Cerebellar cortex (tissue), 1 donor: ENCODE data around the gene AP4S1.
"Not testable (repeated sequence)": the region's sequence is repeated elsewhere in the genome, so short reads cannot be mapped to it uniquely, and the experiment has no call there.

Source experiments
- DNase-seq: peaks from one replicate; pipeline ENCODE4 v3.0.0-alpha.2; 2015; ENCODE audit warnings: low spot score

Gene AP4S1

GRCh38 chr14:31043379-31043778, 17.9 kb downstream of the AP4S1 start:
- DNase-seq, result no peak

GRCh38 chr14:31045501-31046080, 20.1 kb downstream of the AP4S1 start:
- DNase-seq, result no peak

DNA sequence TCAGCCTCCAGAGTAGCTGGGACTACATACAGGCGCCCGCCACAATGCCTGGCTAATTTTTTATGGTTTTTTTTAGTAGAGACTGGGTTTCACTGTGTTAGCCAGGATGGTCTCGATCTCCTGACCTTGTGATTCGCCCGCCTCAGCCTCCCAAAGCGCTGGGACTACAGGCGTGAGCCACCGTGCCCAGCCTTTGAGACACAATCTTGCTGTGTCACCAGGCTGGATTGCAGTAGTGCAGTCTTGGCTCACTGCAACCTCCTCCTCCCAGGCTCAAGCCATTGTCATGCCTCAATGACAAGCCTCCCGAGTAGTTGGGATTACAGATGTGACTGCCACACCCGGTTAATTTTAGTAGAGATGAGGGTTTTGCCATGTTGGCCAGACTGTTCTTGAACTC, 22.1 kb downstream of the AP4S1 start:
- DNase-seq, result no peak

GRCh38 chr14:31051023-31051422, 25.6 kb downstream of the AP4S1 start:
- no peak for DNase-seq

- no peak for DNase-seq
Observed at GRCh38 chr14:31051511-31051910, 26.1 kb downstream of the AP4S1 start.

DNA sequence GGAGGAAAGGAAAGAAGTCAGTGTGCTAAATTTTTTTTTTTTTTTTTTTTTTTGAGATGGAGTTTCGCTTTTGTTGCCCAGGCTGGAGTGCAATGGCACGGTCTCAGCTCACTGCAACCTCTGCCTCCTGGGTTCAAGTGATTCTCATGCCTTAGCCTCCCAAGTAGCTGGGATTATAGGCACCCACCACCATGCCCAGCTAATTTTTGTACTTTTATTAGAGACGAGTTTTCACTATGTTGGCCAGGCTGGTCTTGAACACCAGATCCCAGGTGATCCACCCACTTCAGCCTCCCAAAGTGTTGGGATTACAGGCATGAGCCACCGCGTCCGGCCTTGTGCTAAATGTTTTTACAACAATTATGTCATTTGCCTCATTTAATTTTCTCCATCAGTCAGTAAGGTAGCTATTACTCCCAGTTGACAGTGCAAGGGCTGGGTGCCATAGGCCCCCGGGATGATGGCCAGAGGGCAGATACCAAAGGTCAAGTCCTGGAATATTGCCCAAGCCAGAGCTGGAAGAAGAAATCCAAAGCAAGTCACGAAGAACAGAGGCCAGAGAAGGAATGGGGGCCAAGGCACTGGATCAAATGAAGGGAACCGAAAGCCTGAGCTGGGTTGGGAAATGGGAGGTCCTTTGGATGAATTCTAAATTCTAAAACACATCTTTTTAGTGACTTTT, 27.6 kb downstream of the AP4S1 start:
- DNase-seq, result not testable (repeated sequence)

- no peak for DNase-seq
Observed at GRCh38 chr14:31057035-31057434, 31.6 kb downstream of the AP4S1 start.

- no peak for DNase-seq
Observed at GRCh38 chr14:31057701-31058364, 32.4 kb downstream of the AP4S1 start.

DNA sequence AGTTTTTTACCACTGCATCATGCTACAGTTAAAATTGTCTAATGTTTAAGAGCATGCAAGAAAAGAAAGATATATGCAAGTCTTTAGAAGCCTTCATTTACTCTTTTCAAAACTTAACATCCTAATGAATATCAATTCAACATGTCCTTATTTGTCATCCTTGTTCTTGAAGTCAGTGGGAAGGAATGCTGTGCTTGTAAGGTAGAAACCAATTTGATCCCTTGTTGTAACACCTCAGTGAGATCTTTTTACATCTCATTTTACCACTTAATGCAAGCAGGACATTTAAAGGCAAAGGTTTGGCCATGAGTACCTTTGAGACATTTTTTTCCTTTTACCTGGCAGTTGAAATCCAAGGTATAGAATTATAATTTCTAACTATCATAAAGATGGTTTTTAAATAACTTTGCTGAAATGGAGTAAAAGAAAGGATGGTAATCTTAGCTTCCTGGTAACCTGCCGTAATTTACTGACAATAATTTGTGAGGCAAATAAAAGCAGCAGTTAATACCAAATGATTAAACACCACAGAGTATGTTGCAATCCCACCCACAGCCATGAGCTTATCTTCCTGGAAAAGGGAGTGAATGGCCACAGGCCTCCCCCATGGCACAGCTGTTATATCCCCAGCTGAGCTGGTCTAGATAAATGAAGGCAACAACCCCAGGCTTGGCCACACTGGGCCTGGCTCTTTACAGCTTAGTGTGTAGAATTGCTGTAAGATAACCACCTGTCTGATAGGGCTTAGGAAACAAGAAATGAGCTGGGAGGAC, 33.9 kb downstream of the AP4S1 start:
- DNase-seq, result no peak

DNA sequence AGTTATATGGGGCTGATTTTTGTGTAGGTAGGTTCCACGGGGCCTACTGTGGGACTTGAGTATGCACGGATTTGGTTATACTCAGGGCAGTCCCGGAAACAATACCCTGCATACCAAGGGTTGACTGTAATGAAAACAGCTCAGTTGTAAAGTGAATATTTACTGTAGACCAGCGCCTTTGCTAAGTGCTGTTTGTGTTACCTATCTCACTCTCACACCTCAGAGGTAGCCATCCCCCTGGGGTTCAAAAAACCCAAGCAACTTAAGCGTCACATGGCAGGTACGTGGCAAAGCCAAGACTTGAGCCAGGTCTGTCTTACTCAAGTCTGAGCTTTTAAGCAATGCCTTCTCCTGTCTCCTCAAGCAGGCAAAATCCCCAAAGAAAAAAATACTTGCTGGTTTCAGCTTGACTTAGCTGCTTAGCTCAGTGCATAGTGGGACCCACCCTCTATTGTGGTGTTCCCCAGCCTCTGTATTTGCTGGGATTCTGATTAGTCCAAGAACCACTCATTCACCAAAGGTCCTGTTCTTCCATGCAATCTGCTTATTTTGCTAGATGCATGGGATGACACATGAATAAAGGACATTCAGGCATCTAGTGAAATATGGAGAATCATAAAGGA, 34.9 kb downstream of the AP4S1 start:
- no peak for DNase-seq

GRCh38 chr14:31062908-31063307, 37.5 kb downstream of the AP4S1 start:
- DNase-seq, result not testable (repeated sequence)

GRCh38 chr14:31068235-31068634, 42.8 kb downstream of the AP4S1 start:
- no peak for DNase-seq

GRCh38 chr14:31069343-31069742, 43.9 kb downstream of the AP4S1 start:
- no peak for DNase-seq

GRCh38 chr14:31070431-31070830, 45.0 kb downstream of the AP4S1 start:
- DNase-seq, result no peak

GRCh38 chr14:31071151-31071550, 45.7 kb downstream of the AP4S1 start:
- DNase-seq, result no peak

GRCh38 chr14:31075144-31075543, 49.7 kb downstream of the AP4S1 start:
- no peak for DNase-seq

DNA sequence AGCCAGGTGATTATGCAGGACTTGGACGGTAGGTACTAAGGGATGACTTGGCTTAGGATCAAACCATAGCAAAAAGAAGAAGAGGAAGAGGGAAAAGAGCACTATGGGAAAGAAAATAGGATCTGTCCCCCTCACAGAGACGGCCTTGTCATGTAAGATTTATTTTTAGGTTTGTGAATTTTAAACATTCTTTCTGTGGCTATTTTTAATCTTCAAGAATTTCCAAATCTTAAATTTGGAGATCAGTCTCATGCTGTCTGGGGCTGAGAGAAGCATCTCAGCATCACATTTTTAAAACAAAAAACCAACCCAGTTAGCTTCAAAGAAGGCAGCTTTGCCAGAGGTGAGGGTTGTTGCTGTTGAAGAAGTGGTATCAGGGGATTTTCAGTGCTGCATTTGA, 53.3 kb downstream of the AP4S1 start:
- DNase-seq, result no peak

- no peak for DNase-seq
Observed at GRCh38 chr14:31080056-31080455, 54.6 kb downstream of the AP4S1 start.

- no peak for DNase-seq
Observed at GRCh38 chr14:31080484-31080883, 55.0 kb downstream of the AP4S1 start.

GRCh38 chr14:31083781-31084180, 58.3 kb downstream of the AP4S1 start:
- no peak for DNase-seq

- DNase-seq, result no peak
Observed at GRCh38 chr14:31084385-31084784, 58.9 kb downstream of the AP4S1 start.

GRCh38 chr14:31085027-31085426, 59.6 kb downstream of the AP4S1 start:
- DNase-seq, result no peak
